Naive thymus-derived CD4-positive, alpha-beta T cell (primary cell): ENCODE measurements around the gene GPR151. TPM values are rescaled to one million over a fixed set of nuclear protein-coding genes. Genes with fewer than 3 reads are reported as not detected.
A peak's percentile ranks its signal among the peaks of the same experiment; 100 is the strongest.

Experiments used
- ATAC-seq: fragments of 150-1000 bp; cut with Tn5 transposase; 2 replicates; pipeline ENCODE4 v1.10.0; 2021; ENCODE audit warnings: mild to moderate bottlenecking, moderate library complexity
- CTCF ChIA-PET: fragments of 350-600 bp; sonication (Branson Sonifier 250); formaldehyde crosslinking; loops from one replicate; lab custom pipeline; 2021; ENCODE audit warnings: antibody characterized with exemption; lab: Charles Lee
- POLR2A ChIA-PET: fragments of 350-600 bp; sonication (Branson Sonifier 250); formaldehyde crosslinking; loops from one replicate; lab custom pipeline; 2021; ENCODE audit warnings: antibody characterized with exemption, inconsistent platforms; lab: Charles Lee
- DNase-seq, 9 donors: peaks; one replicate each; pipeline versions ENCODE4 v3.0.0 to v3.0.0-alpha.2; 2020 to 2022; ENCODE audit warnings: mixed read lengths in 1 of 9
- H3K27ac ChIP-seq: one replicate; pipeline ENCODE4 v1.7.0; 2013; ENCODE audit warnings: mild to moderate bottlenecking, low read depth, low read length, moderate library complexity
- H3K27me3 ChIP-seq, 2 donors: one replicate each; pipeline ENCODE4 v1.7.0; 2013; ENCODE audit warnings: low read length in 2 of 2, mild to moderate bottlenecking in 2 of 2, moderate library complexity in 2 of 2; ENCODE audit not compliant: control insufficient read depth in 2 of 2, insufficient read depth in 2 of 2
- H3K36me3 ChIP-seq, 3 experiments: 1 replicate in 2 of 3; 2 replicates in 1 of 3; pipeline ENCODE4 v1.7.0; 2013; ENCODE audit warnings: low read length in 3 of 3, mild to moderate bottlenecking in 3 of 3, moderate library complexity in 1 of 3; ENCODE audit not compliant: insufficient read depth in 3 of 3, control insufficient read depth in 2 of 3
- H3K4me1 ChIP-seq, 2 donors: one replicate each; pipeline ENCODE4 v1.7.0; 2013; ENCODE audit warnings: low read length in 2 of 2, mild to moderate bottlenecking in 2 of 2, moderate library complexity in 1 of 2; ENCODE audit not compliant: control insufficient read depth in 2 of 2, insufficient read depth in 2 of 2
- H3K4me3 ChIP-seq: 2 replicates; pipeline ENCODE4 v1.7.0; 2013; ENCODE audit warnings: mild to moderate bottlenecking, low read length
- H3K9me3 ChIP-seq, 3 experiments: 1 replicate in 2 of 3; 2 replicates in 1 of 3; pipeline ENCODE4 v1.7.0; 2013; ENCODE audit warnings: low read length in 3 of 3; ENCODE audit not compliant: control insufficient read depth in 2 of 3
- H3K27ac Mint-ChIP-seq, 9 donors: one replicate each; pipeline ENCODE4 v1.8.0; 2020 to 2022; ENCODE audit warnings: mixed read lengths in 9 of 9, mild to moderate bottlenecking in 8 of 9, moderate library complexity in 5 of 9, inconsistent platforms in 2 of 9
- H3K27me3 Mint-ChIP-seq, 5 donors: one replicate each; pipeline ENCODE4 v1.8.0; 2021 to 2022; ENCODE audit warnings: mixed read lengths in 5 of 5, mild to moderate bottlenecking in 1 of 5
- H3K36me3 Mint-ChIP-seq, 5 donors: one replicate each; pipeline ENCODE4 v1.8.0; 2020 to 2022; ENCODE audit warnings: mixed read lengths in 5 of 5, mild to moderate bottlenecking in 3 of 5, inconsistent platforms in 1 of 5
- H3K4me1 Mint-ChIP-seq, 7 donors: one replicate each; pipeline ENCODE4 v1.8.0; 2020 to 2022; ENCODE audit warnings: mixed read lengths in 7 of 7, mild to moderate bottlenecking in 3 of 7, inconsistent platforms in 1 of 7
- H3K4me3 Mint-ChIP-seq, 10 donors: one replicate each; pipeline ENCODE4 v1.8.0; 2020 to 2022; ENCODE audit warnings: mild to moderate bottlenecking in 10 of 10, mixed read lengths in 10 of 10, moderate library complexity in 6 of 10, inconsistent platforms in 2 of 10
- H3K9me3 Mint-ChIP-seq, 11 donors: one replicate each; pipeline ENCODE4 v1.8.0; 2020 to 2022; ENCODE audit warnings: mixed read lengths in 11 of 11, mild to moderate bottlenecking in 4 of 11, inconsistent platforms in 1 of 11, moderate library complexity in 1 of 11
- intact Hi-C, 2 donors: fragments of 100-400 bp; cut with micrococcal nuclease; formaldehyde crosslinking; loops; one replicate each; pipeline ENCODE4 v1.15.1; 2023
- polyA plus RNA-seq, 2 donors: library from polyadenylated mRNA; unstranded; fragments of 300-500 nt; fragmentation: Illumina TruSeq; gene quantifications; one replicate each; pipeline ENCODE4 v1.2.3, GENCODE V29; 2021
- total RNA-seq, 6 experiments: library from RNA in 5 of 6; stranded (reverse) in 5 of 6; gene quantifications; 1 replicate in 5 of 6; 2 replicates in 1 of 6; pipeline ENCODE4 v1.2.3 and lab custom pipeline; 2021 to 2026

Gene GPR151
- total and polyA plus RNA-seq, 7 experiments from 2014 or later, result 0.09 TPM; not detected in 6

- DNase-seq (no peak), ATAC-seq (no peak)
These were observed 25.7 kb downstream of the GPR151 start for GRCh38 chr5:146490089-146490843.

GRCh38 chr5:146484714-146485391, 31.1 kb downstream of the GPR151 start:
- Histone ChIP-seq H3K36me3 (peaks cover 4 to 45% (median 21%) of the 10 kb centered on the region in 3 experiments), H3K4me3 (no peak overlapping the region), H3K27ac (no peak overlapping the region), H3K4me1 (no peaks in the 10 kb centered on the region), H3K27me3 (no peaks in the 10 kb centered on the region), H3K9me3 (no peaks in the 10 kb centered on the region)
- no peak overlapping the region for H3K27ac Mint-ChIP-seq
- ChIA-PET CTCF (no interaction called here), POLR2A (no interaction called here)
- ATAC-seq (no peak), DNase-seq (no peak)
- no peaks in the 10 kb centered on the region for H3K9me3 Mint-ChIP-seq
- intact Hi-C loops, result loop anchor here in 1 of 2 donors (2.0 kb wide), 1 partner anchor 16 kb away; no protein-coding TSS in a partner anchor
- peaks cover 0 to 2% (median 0%) of the 10 kb centered on the region in 7 donors for H3K4me1 Mint-ChIP-seq
- no peak overlapping the region for H3K4me3 Mint-ChIP-seq
- H3K27me3 Mint-ChIP-seq, result no peaks in the 10 kb centered on the region
- peaks cover 19 to 69% (median 41%) of the 10 kb centered on the region in 5 donors for H3K36me3 Mint-ChIP-seq

More at GRCh38 chr5:146490089-146490843, 25.7 kb downstream of the GPR151 start:
- H3K9me3 Mint-ChIP-seq, result peaks cover 0 to 1% (median 0%) of the 10 kb centered on the region in 11 donors
- H3K27me3 Mint-ChIP-seq, result no peaks in the 10 kb centered on the region
- no peak overlapping the region for H3K27ac ChIP-seq
- peaks cover 0 to 57% (median 30%) of the 10 kb centered on the region in 5 donors for H3K36me3 Mint-ChIP-seq
- H3K9me3 ChIP-seq, result no peaks in the 10 kb centered on the region
- no peaks in the 10 kb centered on the region for H3K4me1 ChIP-seq
- intact Hi-C loops, result no loop called here
- ChIA-PET CTCF (interaction anchor here (0.7 kb wide), 1 partner anchor 12 kb away, joined by 6 read pairs; no protein-coding TSS in a partner anchor), POLR2A (no interaction called here)
- H3K27ac Mint-ChIP-seq, result peak overlapping the region in 6 of 9 donors; percentile 21 to 39 (median 32)
- no peaks in the 10 kb centered on the region for H3K27me3 ChIP-seq
- H3K4me3 Mint-ChIP-seq, result no peak overlapping the region
- no peak overlapping the region for H3K4me3 ChIP-seq
- H3K4me1 Mint-ChIP-seq, result peaks cover 0 to 2% (median 0%) of the 10 kb centered on the region in 7 donors
- peaks cover 0 to 21% (median 5%) of the 10 kb centered on the region in 3 experiments for H3K36me3 ChIP-seq

DNA sequence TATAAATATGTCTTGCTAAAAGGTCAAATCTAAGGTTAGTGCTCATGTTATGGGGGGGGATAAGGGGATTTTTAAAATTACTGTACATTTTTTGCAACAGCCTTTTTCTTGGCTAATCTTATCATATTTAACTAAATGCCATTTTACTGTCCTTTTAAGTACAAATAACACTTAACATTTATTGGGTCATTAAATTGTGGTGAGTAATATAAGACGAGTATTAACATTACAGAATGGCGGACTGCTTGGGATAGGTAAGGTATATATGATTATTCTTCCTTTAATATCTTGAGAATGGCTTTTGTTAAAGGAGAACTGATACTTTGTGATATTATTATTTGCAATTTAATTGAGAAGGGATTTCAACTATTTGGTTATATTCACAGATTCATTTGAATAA, 33.2 kb downstream of the GPR151 start:
- intact Hi-C loops, result no loop called here
- Mint-ChIP-seq H3K36me3 (peaks cover 19 to 58% (median 37%) of the 10 kb centered on the region in 5 donors), H3K4me3 (no peak overlapping the region), H3K9me3 (no peaks in the 10 kb centered on the region), H3K4me1 (peaks cover 0 to 2% (median 0%) of the 10 kb centered on the region in 7 donors), H3K27me3 (no peaks in the 10 kb centered on the region), H3K27ac (no peak overlapping the region)
- Histone ChIP-seq H3K4me1 (no peaks in the 10 kb centered on the region), H3K27ac (no peak overlapping the region), H3K27me3 (no peaks in the 10 kb centered on the region), H3K36me3 (peaks cover 4 to 51% (median 23%) of the 10 kb centered on the region in 3 experiments), H3K9me3 (no peaks in the 10 kb centered on the region), H3K4me3 (no peak overlapping the region)
- DNase-seq (no peak), ATAC-seq (no peak)
- ChIA-PET POLR2A (no interaction called here), CTCF (no interaction called here)

DNA sequence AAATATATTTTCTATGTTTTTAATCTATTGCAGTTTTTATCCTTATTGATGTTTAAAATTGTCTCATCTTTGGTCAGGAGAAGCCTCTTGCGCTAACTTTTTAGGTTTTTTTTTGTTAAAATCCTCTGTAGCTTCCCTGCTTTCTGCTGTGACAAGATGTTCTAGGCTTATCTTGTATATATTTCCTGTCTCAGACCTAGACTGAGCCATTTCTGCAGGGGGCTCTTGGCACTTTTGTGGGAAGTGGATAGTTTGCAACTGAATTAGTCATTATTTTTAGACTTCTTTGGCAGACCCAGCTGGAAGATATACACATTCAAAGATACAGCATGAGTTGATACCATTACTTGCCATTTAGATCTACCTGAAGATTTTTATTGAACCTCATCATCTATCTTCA, 40.1 kb downstream of the GPR151 start:
- no peaks in the 10 kb centered on the region for H3K27me3 Mint-ChIP-seq
- Histone ChIP-seq H3K27me3 (no peaks in the 10 kb centered on the region), H3K4me3 (no peak overlapping the region), H3K36me3 (peaks cover 14 to 52% (median 24%) of the 10 kb centered on the region in 3 experiments), H3K27ac (no peak overlapping the region), H3K9me3 (no peaks in the 10 kb centered on the region), H3K4me1 (no peaks in the 10 kb centered on the region)
- ChIA-PET CTCF (no interaction called here), POLR2A (no interaction called here)
- intact Hi-C loops, result no loop called here
- H3K36me3 Mint-ChIP-seq, result peaks cover 22 to 55% (median 36%) of the 10 kb centered on the region in 5 donors
- DNase-seq (no peak), ATAC-seq (no peak)
- H3K4me1 Mint-ChIP-seq, result peaks cover 0 to 11% (median 5%) of the 10 kb centered on the region in 7 donors
- no peak overlapping the region for H3K4me3 Mint-ChIP-seq
- H3K9me3 Mint-ChIP-seq, result no peaks in the 10 kb centered on the region
- H3K27ac Mint-ChIP-seq, result no peak overlapping the region

- Mint-ChIP-seq H3K36me3 (peaks cover 20 to 58% (median 38%) of the 10 kb centered on the region in 5 donors), H3K27ac (peak overlapping the region in 1 of 9 donors; percentile 43), H3K9me3 (no peaks in the 10 kb centered on the region), H3K4me3 (no peak overlapping the region), H3K4me1 (peaks cover 0 to 11% (median 5%) of the 10 kb centered on the region in 7 donors), H3K27me3 (no peaks in the 10 kb centered on the region)
- ChIA-PET CTCF (no interaction called here), POLR2A (no interaction called here)
- Histone ChIP-seq H3K36me3 (peaks cover 15 to 54% (median 29%) of the 10 kb centered on the region in 3 experiments), H3K9me3 (no peaks in the 10 kb centered on the region), H3K27ac (no peak overlapping the region), H3K4me1 (no peaks in the 10 kb centered on the region), H3K4me3 (no peak overlapping the region), H3K27me3 (no peaks in the 10 kb centered on the region)
- intact Hi-C loops, result no loop called here
- DNase-seq, result no peak
- ATAC-seq, result no peak
These were observed 40.7 kb downstream of the GPR151 start for GRCh38 chr5:146475190-146475780.

DNA sequence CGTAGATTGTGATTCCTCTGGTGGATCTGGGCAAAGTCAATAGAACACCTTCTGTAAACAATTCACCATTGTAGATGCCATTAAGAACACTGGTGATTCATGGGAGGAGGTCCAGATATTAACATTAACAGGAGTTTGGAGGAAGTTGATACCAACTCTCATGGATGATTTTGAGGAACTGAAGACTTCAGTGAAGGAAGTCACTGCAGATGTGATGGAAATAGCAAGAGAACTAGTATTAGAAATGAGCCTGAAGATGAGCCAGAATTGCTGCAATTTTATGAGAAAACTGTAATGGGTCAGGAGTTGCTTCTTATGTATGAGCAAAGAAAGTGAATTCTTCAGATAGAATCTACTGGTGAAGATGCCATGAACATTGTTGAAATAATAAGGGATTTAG, 41.9 kb downstream of the GPR151 start:
- peaks cover 16 to 59% (median 37%) of the 10 kb centered on the region in 5 donors for H3K36me3 Mint-ChIP-seq
- POLR2A ChIA-PET, result no interaction called here

More for the DNA sequence above, 41.9 kb downstream of the GPR151 start:
- peaks cover 16 to 50% (median 35%) of the 10 kb centered on the region in 3 experiments for H3K36me3 ChIP-seq
- peak; percentile 34 for ATAC-seq
- no peaks in the 10 kb centered on the region for H3K9me3 ChIP-seq
- CTCF ChIA-PET, result interaction anchor here (0.7 kb wide), 1 partner anchor 314 kb away, joined by 3 read pairs; no protein-coding TSS in a partner anchor
- DNase-seq, result no peak
- peaks cover 0 to 11% (median 5%) of the 10 kb centered on the region in 7 donors for H3K4me1 Mint-ChIP-seq
- no peaks in the 10 kb centered on the region for H3K27me3 ChIP-seq
- H3K27ac ChIP-seq, result no peak overlapping the region
- H3K27me3 Mint-ChIP-seq, result no peaks in the 10 kb centered on the region
- no peak overlapping the region for H3K4me3 ChIP-seq
- H3K4me3 Mint-ChIP-seq, result no peak overlapping the region
- intact Hi-C loops, result no loop called here
- peak overlapping the region in 1 of 9 donors; percentile 6 for H3K27ac Mint-ChIP-seq
- no peaks in the 10 kb centered on the region for H3K4me1 ChIP-seq
- no peaks in the 10 kb centered on the region for H3K9me3 Mint-ChIP-seq
